Lower leg skin (tissue), 4 donors: ENCODE data around the gene ACKR2. TPM values are rescaled to one million over a fixed set of nuclear protein-coding genes. Genes with fewer than 3 reads are reported as not detected.

Experiments used
- DNase-seq, 2 donors: peaks; one replicate each; pipeline ENCODE4 v3.0.0-alpha.2; 2019; ENCODE audit warnings: low spot score in 2 of 2
- H3K4me3 ChIP-seq: fragments of 200-600 bp; sonication (generic); 2 replicates; pipeline ENCODE4 v1.5.1; 2017; ENCODE audit warnings: mild to moderate bottlenecking, low read depth; ENCODE audit not compliant: poor library complexity, severe bottlenecking
- POLR2A ChIP-seq, 2 donors: fragments of 450-650 bp; IDR thresholded peaks; one replicate each; pipeline ENCODE4 v1.6.1; 2016 to 2017; ENCODE audit warnings: antibody characterized with exemption in 2 of 2, mild to moderate bottlenecking in 1 of 2, moderate library complexity in 1 of 2
- WGBS, 2 donors: methylation state at CpG; one replicate each; pipeline ENCODE4 v1.1.5; 2018; 5-methylcytosine and 5-hydroxymethylcytosine counted together
- intact Hi-C: fragments of 100-400 bp; cut with DNase I; formaldehyde crosslinking; loops from one replicate; pipeline ENCODE4 v1.15.0; 2023; ENCODE audit warnings: low total_unique reads
- total RNA-seq, 4 donors: library from RNA; depleted of rRNA; stranded (reverse); fragments of >200 nt; gene quantifications; one replicate each; pipeline ENCODE4 v1.1.0, GENCODE V29; 2016
- TF ChIP-seq, protein P1 (sequence below), 3 donors: fragments of 450-650 bp; IDR thresholded peaks; one replicate each; pipeline ENCODE4 v1.5.1; 2016; ENCODE audit warnings: antibody characterized with exemption in 3 of 3, mild to moderate bottlenecking in 3 of 3, moderate library complexity in 2 of 3

ACKR2 gene
- total RNA-seq, 4 donors from 2014 or later, result 3.7 to 6.3 (median 4.5) TPM

DNA sequence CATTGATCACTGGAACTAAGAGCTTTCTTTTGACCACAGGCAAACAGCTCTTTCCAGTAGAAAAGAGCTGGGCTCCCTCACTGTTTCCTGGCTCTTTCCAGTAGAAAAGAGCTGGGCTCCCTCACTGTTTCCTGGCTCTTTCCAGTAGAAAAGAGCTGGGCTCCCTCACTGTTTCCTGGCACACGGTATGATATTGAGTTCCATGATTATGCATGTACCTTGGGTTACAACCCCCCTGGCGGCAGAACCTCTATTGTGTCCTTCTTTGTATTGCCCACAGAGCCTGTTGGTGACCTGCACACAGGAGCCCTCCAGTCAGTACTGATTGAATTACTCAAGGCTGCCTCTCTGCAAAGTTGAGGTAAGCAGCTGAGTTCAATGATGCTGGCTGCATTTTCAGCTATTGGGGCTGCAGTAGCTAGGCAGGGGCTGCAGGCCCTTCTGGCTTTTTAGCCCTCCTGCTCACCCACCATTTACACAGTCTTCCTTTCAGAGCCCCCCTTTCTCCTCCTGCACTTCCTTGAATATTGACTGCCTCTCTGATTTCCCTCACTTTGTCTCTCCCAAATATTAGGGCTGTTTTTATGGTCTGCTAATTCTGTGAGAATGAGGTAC, 10.2 kb downstream of the ACKR2 start:
- intact Hi-C loops, result no loop called here
- 36 to 45% methylated on average over 2 of the region's 2 CpGs for WGBS, 2 donors
- DNase-seq, result no peak
- TF ChIP-seq POLR2A (IDR thresholded peaks at IDR 0.05), result no peak
- TF ChIP-seq, protein P1, sequence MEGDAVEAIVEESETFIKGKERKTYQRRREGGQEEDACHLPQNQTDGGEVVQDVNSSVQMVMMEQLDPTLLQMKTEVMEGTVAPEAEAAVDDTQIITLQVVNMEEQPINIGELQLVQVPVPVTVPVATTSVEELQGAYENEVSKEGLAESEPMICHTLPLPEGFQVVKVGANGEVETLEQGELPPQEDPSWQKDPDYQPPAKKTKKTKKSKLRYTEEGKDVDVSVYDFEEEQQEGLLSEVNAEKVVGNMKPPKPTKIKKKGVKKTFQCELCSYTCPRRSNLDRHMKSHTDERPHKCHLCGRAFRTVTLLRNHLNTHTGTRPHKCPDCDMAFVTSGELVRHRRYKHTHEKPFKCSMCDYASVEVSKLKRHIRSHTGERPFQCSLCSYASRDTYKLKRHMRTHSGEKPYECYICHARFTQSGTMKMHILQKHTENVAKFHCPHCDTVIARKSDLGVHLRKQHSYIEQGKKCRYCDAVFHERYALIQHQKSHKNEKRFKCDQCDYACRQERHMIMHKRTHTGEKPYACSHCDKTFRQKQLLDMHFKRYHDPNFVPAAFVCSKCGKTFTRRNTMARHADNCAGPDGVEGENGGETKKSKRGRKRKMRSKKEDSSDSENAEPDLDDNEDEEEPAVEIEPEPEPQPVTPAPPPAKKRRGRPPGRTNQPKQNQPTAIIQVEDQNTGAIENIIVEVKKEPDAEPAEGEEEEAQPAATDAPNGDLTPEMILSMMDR (IDR thresholded peaks at IDR 0.05), result no peak
- no peak overlapping the region for H3K4me3 ChIP-seq

DNA sequence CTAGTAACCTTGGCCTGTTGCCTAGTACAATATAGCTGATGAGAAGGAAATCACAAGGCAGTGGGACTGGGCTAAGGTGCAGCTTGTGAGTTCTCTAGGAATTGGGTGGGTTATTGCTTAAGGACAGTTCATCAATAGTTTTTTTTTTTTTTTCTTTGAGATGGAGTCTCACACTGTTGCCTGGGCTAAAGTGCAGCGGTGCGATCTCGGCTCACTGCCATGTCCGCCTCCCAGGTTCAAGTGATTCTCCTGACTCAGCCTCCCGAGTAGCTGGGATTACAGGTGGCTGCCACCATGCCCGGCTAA, 11.5 kb downstream of the ACKR2 start:
- intact Hi-C loops, result no loop called here

DNA sequence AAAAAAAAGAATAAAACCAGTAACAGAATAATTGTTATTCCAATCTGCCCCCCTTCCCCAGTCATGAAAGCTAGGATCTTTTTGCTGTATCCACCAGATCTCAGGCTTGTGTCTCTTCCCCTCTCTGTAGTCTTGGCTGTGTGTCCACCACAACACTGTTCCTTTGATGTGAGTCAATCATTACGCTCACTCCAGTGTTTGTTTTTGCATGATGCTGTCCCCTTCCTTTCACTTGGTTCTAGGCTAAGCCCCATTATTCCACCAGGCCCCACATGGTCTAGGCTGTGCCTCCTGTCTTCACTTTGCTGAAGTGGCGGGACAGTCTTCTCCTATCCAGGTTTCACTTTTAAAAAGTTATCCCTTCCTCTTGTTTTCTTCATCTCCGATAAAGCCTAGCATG, 13.6 kb downstream of the ACKR2 start:
- TF ChIP-seq, protein P1 (IDR thresholded peaks at IDR 0.05), result no peak
- TF ChIP-seq POLR2A (IDR thresholded peaks at IDR 0.05), result no peak
- 78% methylated on average over 3 of the region's 3 CpGs for WGBS, 2 donors
- DNase-seq, result no peak
- intact Hi-C loops, result no loop called here
- H3K4me3 ChIP-seq, result no peak overlapping the region

More for the DNA sequence above, 11.5 kb downstream of the ACKR2 start:
- 82 to 99% methylated on average over 6 of the region's 6 CpGs for WGBS, 2 donors
- H3K4me3 ChIP-seq, result no peak overlapping the region
- DNase-seq, result no peak
- no peak for TF ChIP-seq POLR2A (IDR thresholded peaks at IDR 0.05)
- TF ChIP-seq, protein P1 (IDR thresholded peaks at IDR 0.05), result no peak

DNA sequence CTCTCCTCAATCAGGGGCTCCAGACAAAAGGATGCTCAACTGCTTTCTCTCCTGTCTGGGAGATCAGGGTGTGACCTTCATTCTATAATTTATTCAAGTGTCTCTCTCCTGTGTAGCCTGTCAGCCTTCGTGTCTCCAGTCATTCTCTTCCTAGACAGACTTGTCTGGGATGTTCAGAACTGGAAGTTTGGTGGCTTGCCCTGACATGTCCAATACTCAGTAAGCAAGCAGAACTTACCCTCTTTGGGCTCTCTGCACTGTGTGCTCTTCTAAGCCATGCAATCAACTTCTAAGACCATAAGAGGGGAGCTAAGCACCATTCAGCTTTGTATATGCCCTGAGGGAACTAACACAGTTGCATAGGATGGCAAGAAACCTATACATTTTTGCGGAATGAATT, 14.1 kb downstream of the ACKR2 start:
- H3K4me3 ChIP-seq, result no peak overlapping the region
- WGBS, 2 donors, result 42 to 49% methylated on average over 2 of the region's 2 CpGs
- intact Hi-C loops, result no loop called here

DNA sequence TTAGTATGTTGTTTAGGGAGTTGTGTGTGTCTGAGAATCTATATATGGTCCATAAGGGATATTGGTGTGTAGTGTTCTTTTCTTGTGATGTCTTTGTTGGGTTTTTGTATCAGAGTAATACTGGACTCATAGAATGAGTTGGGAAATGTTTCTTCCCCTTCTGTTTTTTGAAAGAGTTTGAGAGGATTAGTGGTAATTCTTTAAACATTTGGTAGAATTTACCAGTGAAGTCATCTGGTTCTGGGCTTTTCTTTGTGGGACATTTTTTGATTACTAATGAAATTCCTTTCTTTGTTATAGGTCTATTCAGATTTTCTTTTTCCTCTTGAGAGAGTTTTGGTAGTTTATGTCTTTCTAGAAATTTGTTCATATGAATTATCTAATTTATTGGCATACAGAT, 16.9 kb downstream of the ACKR2 start:
- TF ChIP-seq, protein P1 (IDR thresholded peaks at IDR 0.05), result no peak
- no peak for TF ChIP-seq POLR2A (IDR thresholded peaks at IDR 0.05)
- no peak for DNase-seq
- H3K4me3 ChIP-seq, result no peak overlapping the region
- intact Hi-C loops, result loop anchor here (5.0 kb wide), 1 partner anchor 56 kb away; no protein-coding TSS in a partner anchor

More for the DNA sequence above, 14.1 kb downstream of the ACKR2 start:
- no peak for DNase-seq
- no peak for TF ChIP-seq POLR2A (IDR thresholded peaks at IDR 0.05)
- TF ChIP-seq, protein P1 (IDR thresholded peaks at IDR 0.05), result no peak

DNA sequence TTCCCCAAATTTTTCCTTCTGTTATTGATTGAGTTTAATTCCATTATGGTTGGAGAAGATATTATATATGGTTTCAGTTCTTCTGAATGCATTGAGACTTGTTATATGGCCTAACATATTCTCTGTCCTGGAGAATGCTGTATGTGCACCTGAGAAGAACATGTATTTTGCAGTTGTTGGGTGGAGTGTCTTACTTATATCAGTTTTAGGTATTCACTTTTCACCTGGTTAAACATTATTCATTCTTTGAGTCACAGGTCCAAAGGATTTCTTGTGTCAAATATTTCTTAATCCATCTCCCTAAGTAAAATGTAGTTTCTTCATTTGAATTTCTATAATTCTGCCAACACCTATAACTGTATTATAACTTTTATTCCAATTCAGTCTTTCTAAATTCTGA, 17.8 kb downstream of the ACKR2 start:
- DNase-seq, result no peak
- no peak for TF ChIP-seq POLR2A (IDR thresholded peaks at IDR 0.05)
- TF ChIP-seq, protein P1 (IDR thresholded peaks at IDR 0.05), result no peak
- no peak overlapping the region for H3K4me3 ChIP-seq
- intact Hi-C loops, result loop anchor here (5.0 kb wide), 1 partner anchor 55 kb away; no protein-coding TSS in a partner anchor
